ENCODE results near the gene SNX32. TPM values are rescaled to one million over a fixed set of nuclear protein-coding genes. Genes with fewer than 3 reads are reported as not detected.
A peak's percentile ranks its signal among the peaks of the same experiment; 100 is the strongest.

Gene SNX32
- total and polyA plus RNA-seq, 2 of the 13 experiments (the other 11 are each of a cell fraction or from before 2014, with no cell fraction given) = 0.09 to 0.34 TPM

DNA sequence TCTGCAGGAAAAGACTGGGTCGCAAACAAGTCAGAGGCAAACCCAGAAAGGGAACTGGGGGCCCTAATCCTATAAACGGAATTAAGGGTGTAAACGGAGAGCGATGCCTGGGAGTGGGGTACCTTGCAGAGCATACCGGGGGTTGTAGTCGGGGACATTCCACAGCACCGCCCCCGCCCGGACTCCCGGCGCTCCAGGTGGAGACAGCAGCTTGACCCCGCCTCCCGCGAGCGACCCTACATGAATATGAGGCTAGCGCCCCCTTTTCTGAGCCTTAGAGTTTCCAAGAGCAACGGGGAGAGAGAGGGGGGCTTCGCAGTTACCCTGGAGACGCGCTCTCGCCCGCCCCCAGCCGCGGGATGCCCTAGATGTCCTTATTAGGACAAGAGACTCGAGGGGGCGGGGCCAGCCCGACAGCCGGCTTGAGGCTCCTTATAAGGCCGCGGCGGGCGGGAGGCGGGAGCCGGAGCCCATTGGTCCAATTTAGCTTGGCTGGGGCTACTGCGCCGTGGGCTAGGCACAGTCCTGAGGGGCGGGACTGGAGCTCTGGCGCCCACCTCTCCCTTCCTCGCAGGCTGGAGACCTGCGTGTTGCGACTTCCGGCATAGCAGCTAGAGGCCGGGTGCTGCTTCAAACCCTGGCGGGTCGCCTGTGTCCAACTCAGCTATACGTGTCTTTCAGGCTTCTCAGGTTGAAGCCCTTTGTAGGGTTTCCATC lies 25.5 kb downstream of the SNX32 start (continued):
- TF ChIP-seq, protein P1, sequence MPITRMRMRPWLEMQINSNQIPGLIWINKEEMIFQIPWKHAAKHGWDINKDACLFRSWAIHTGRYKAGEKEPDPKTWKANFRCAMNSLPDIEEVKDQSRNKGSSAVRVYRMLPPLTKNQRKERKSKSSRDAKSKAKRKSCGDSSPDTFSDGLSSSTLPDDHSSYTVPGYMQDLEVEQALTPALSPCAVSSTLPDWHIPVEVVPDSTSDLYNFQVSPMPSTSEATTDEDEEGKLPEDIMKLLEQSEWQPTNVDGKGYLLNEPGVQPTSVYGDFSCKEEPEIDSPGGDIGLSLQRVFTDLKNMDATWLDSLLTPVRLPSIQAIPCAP (CRISPR knock-in tag; IDR thresholded peaks at IDR 0.05; ENCODE audit: low read depth) = no peak
- TF ChIP-seq ZNF33B (CRISPR knock-in tag; IDR thresholded peaks at IDR 0.05) = no peak
- TF ChIP-seq ATAD3A (CRISPR knock-in tag; IDR thresholded peaks at IDR 0.05) = no peak
- peak; percentile 85 for TF ChIP-seq SAP130 (CRISPR knock-in tag; IDR thresholded peaks at IDR 0.05; ENCODE audit: low read depth)
- 0 out of 2 replicates have a peak, but pooled peaks have one; percentile 6 for TF ChIP-seq ZNF136 (CRISPR knock-in tag; IDR thresholded peaks at IDR 0.05; ENCODE audit: low read depth)
- no peak for TF ChIP-seq ZNF891 (CRISPR knock-in tag; IDR thresholded peaks at IDR 0.05)
- no peak for TF ChIP-seq SNAPC2 (CRISPR knock-in tag; IDR thresholded peaks at IDR 0.05)
- TF ChIP-seq NR1H2 (CRISPR knock-in tag; IDR thresholded peaks at IDR 0.05; ENCODE audit: borderline replicate concordance, low read depth) = no peak
- TF ChIP-seq, protein P2, sequence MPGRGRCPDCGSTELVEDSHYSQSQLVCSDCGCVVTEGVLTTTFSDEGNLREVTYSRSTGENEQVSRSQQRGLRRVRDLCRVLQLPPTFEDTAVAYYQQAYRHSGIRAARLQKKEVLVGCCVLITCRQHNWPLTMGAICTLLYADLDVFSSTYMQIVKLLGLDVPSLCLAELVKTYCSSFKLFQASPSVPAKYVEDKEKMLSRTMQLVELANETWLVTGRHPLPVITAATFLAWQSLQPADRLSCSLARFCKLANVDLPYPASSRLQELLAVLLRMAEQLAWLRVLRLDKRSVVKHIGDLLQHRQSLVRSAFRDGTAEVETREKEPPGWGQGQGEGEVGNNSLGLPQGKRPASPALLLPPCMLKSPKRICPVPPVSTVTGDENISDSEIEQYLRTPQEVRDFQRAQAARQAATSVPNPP (CRISPR knock-in tag; IDR thresholded peaks at IDR 0.05) = no peak
- TF ChIP-seq ATF7-NPFF (CRISPR knock-in tag; IDR thresholded peaks at IDR 0.05; ENCODE audit: low read depth) = no peak
- no peak for TF ChIP-seq IRF2 (CRISPR knock-in tag; IDR thresholded peaks at IDR 0.05)
- no peak for TF ChIP-seq PTBP1 (IDR thresholded peaks at IDR 0.05; ENCODE audit: low read depth, low read length, poor library complexity, severe bottlenecking)
- TF ChIP-seq MEIS2 (CRISPR knock-in tag; IDR thresholded peaks at IDR 0.05) = no peak
- no peak for TF ChIP-seq ZNF33A (CRISPR knock-in tag; IDR thresholded peaks at IDR 0.05; ENCODE audit: borderline replicate concordance)
- peak; percentile 39 for TF ChIP-seq RBM39 (IDR thresholded peaks at IDR 0.05; ENCODE audit: low read depth, low read length, poor library complexity, severe bottlenecking)
- TF ChIP-seq, protein P3, sequence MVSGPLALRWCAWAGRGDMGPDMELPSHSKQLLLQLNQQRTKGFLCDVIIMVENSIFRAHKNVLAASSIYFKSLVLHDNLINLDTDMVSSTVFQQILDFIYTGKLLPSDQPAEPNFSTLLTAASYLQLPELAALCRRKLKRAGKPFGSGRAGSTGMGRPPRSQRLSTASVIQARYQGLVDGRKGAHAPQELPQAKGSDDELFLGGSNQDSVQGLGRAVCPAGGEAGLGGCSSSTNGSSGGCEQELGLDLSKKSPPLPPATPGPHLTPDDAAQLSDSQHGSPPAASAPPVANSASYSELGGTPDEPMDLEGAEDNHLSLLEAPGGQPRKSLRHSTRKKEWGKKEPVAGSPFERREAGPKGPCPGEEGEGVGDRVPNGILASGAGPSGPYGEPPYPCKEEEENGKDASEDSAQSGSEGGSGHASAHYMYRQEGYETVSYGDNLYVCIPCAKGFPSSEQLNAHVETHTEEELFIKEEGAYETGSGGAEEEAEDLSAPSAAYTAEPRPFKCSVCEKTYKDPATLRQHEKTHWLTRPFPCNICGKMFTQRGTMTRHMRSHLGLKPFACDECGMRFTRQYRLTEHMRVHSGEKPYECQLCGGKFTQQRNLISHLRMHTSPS (CRISPR knock-in tag; IDR thresholded peaks at IDR 0.05; ENCODE audit: low read depth) = no peak
- 0 out of 2 replicates have a peak, but pooled peaks have one; percentile 29 for TF ChIP-seq ZSCAN20 (CRISPR knock-in tag; IDR thresholded peaks at IDR 0.05; ENCODE audit: borderline replicate concordance)
- TF ChIP-seq, protein P4, sequence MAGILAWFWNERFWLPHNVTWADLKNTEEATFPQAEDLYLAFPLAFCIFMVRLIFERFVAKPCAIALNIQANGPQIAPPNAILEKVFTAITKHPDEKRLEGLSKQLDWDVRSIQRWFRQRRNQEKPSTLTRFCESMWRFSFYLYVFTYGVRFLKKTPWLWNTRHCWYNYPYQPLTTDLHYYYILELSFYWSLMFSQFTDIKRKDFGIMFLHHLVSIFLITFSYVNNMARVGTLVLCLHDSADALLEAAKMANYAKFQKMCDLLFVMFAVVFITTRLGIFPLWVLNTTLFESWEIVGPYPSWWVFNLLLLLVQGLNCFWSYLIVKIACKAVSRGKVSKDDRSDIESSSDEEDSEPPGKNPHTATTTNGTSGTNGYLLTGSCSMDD (CRISPR knock-in tag; IDR thresholded peaks at IDR 0.05) = no peak
- no peak for TF ChIP-seq KDM5A (IDR thresholded peaks at IDR 0.05; ENCODE audit: borderline replicate concordance, low read length)
- no peak for TF ChIP-seq KLF9 (CRISPR knock-in tag; IDR thresholded peaks at IDR 0.05; ENCODE audit: low read depth)
- no peak for TF ChIP-seq ZFP90 (CRISPR knock-in tag; IDR thresholded peaks at IDR 0.05; ENCODE audit: borderline replicate concordance)
- no peak for TF ChIP-seq PHF21A (CRISPR knock-in tag; IDR thresholded peaks at IDR 0.05)
- TF ChIP-seq, protein P5, sequence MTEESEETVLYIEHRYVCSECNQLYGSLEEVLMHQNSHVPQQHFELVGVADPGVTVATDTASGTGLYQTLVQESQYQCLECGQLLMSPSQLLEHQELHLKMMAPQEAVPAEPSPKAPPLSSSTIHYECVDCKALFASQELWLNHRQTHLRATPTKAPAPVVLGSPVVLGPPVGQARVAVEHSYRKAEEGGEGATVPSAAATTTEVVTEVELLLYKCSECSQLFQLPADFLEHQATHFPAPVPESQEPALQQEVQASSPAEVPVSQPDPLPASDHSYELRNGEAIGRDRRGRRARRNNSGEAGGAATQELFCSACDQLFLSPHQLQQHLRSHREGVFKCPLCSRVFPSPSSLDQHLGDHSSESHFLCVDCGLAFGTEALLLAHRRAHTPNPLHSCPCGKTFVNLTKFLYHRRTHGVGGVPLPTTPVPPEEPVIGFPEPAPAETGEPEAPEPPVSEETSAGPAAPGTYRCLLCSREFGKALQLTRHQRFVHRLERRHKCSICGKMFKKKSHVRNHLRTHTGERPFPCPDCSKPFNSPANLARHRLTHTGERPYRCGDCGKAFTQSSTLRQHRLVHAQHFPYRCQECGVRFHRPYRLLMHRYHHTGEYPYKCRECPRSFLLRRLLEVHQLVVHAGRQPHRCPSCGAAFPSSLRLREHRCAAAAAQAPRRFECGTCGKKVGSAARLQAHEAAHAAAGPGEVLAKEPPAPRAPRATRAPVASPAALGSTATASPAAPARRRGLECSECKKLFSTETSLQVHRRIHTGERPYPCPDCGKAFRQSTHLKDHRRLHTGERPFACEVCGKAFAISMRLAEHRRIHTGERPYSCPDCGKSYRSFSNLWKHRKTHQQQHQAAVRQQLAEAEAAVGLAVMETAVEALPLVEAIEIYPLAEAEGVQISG (CRISPR knock-in tag; IDR thresholded peaks at IDR 0.05) = peak; percentile 49; the same call in 1 of the 2 replicates
